HFF-Myc (cell line): ENCODE measurements around the gene METAP1D.

Source experiments
- DNase-seq: peaks from one replicate; pipeline ENCODE4 v3.0.0-alpha.2; 2011; ENCODE audit warnings: low read depth; ENCODE audit errors: extremely low read depth
- H3K4me3 ChIP-seq: replicated peaks from 2 replicates; pipeline ENCODE4 v1.5.1; 2011; ENCODE audit warnings: low read depth, mild to moderate bottlenecking, control low read depth, low read length
- TF ChIP-seq, protein P1 (sequence below): IDR thresholded peaks from 2 replicates; pipeline ENCODE4 v1.5.1; 2012; ENCODE audit warnings: mild to moderate bottlenecking, low read depth, low read length, control low read depth; ENCODE audit errors: missing control alignments

Gene METAP1D

DNA sequence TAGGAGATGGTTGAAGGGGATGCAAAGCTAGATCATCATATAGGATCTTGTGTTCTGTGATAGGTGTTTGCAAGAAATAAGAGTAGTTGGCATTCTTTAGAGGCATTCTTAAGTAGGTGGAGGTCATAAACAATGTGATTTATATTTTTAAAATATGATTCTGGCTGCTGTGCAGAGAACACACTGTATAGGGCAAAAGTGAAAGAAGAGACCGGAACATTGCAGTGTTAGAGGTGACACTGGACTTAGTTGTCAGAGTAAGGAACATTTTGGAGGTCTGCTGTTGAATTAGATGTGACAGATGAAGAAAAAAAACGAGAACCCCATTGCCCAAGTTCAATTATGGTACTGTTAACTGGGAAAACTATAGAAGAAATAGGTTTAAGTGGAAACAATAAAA, 39.8 kb upstream of the METAP1D start:
- H3K4me3 ChIP-seq = no peak overlapping the region
- TF ChIP-seq, protein P1, sequence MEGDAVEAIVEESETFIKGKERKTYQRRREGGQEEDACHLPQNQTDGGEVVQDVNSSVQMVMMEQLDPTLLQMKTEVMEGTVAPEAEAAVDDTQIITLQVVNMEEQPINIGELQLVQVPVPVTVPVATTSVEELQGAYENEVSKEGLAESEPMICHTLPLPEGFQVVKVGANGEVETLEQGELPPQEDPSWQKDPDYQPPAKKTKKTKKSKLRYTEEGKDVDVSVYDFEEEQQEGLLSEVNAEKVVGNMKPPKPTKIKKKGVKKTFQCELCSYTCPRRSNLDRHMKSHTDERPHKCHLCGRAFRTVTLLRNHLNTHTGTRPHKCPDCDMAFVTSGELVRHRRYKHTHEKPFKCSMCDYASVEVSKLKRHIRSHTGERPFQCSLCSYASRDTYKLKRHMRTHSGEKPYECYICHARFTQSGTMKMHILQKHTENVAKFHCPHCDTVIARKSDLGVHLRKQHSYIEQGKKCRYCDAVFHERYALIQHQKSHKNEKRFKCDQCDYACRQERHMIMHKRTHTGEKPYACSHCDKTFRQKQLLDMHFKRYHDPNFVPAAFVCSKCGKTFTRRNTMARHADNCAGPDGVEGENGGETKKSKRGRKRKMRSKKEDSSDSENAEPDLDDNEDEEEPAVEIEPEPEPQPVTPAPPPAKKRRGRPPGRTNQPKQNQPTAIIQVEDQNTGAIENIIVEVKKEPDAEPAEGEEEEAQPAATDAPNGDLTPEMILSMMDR = no peak
- no peak for DNase-seq

DNA sequence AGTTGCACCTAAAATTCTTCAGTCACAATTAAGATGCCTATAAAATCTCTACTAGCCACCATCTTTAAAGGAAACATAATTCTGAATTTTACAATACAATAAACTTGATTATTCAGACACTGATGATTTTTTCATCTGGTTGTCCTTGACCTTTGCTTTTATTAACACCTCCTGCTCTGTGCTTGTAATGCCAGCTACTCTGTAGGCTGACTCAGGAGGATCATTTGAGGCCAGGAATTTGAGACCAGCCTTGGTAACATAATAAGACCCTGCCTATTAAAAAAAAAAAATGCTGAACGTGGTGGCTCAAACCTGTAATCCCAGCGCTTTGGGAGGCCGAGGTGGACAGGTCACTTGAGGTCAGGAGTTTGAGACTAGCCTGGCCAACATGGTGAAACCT, 39.2 kb upstream of the METAP1D start:
- DNase-seq = no peak
- no peak overlapping the region for H3K4me3 ChIP-seq
- TF ChIP-seq, protein P1 = no peak

DNA sequence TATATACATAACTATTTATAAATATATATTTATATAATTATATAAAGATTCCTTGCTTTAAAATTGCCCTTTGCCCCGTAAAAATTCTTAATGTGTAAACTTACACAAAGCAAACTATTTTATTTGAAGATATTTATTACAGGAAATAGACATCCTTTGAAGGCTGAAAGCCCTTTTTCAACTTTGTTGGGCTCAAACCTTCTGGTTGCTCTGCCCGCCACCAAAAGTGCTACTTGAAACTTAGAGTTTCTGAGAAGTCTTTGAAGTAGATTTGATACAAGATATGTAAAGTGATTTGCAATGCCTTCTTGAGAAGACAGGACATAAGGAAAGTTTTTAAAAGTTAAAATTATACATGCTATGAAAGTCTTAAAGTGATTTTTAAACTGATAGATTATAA, 36.6 kb upstream of the METAP1D start:
- no peak for DNase-seq
- no peak overlapping the region for H3K4me3 ChIP-seq
- TF ChIP-seq, protein P1 = no peak

DNA sequence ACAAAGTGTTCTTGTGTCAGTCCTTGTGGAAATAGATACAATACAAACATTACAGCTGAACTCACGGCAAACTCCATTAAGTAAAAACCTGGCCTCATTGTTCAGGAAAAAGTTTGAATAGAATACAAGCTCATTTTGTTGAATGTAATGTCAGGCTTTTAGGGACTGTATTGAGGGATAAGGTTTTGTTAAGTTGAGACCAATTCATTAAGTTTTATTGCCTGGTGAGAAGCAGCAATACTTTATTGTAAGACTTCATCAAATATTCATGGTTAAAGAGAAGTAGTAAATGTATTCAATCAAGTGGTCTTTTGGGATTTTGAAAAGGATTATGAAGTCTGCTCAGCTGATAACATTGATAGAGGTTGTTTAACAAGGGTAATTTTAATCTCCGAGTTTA, 35.4 kb upstream of the METAP1D start:
- no peak overlapping the region for H3K4me3 ChIP-seq
- DNase-seq = no peak

DNA sequence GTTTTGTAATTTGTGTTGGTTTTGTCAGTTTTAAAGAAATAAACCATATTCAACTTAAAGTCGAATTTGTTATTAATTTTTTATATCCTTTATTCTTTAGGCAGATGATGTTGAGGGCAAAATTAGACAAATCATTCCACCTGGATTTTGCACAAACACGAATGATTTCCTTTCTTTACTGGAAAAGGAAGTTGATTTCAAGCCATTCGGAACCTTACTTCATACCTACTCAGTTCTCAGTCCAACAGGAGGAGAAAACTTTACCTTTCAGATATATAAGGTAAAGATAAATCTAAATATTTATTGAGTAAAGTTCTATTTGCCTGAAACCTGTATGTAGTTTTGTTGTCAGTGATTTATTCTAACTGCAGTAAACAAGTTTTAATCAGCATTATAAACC, 34.5 kb upstream of the METAP1D start:
- no peak for DNase-seq
- TF ChIP-seq, protein P1 = no peak
- no peak overlapping the region for H3K4me3 ChIP-seq

More for the DNA sequence above, 35.4 kb upstream of the METAP1D start:
- TF ChIP-seq, protein P1 = no peak

DNA sequence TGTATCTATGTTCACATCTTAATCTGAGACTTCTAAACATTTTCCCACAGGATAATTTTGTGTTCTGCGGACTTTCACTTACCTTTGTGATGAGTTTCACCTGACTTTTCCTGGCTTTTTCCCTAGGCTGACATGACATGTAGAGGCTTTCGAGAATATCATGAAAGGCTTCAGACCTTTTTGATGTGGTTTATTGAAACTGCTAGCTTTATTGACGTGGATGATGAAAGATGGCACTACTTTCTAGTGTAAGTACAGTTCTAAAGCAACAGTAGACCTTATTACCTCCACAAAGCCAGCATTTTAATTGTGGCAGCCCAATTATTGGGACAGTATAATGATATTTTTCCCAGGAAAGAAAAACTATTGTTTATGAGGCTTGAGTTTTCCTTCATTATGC, 34.1 kb upstream of the METAP1D start:
- DNase-seq = no peak
- TF ChIP-seq, protein P1 = no peak
- H3K4me3 ChIP-seq = no peak overlapping the region

DNA sequence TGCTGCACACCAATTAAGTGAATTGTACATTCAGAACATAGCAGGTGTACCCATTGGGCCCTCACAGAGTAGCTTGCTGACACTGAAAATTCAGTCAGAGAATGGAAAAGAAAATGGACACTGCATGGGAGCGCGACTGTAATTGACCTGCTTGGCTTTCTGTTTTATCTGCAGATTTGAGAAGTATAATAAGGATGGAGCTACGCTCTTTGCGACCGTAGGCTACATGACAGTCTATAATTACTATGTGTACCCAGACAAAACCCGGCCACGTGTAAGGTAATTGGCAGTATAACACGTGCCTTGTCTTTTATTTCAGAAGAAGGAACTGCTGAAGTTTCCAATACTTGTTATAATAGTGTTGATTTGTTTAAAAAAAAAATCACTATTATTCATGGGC, 33.5 kb upstream of the METAP1D start:
- TF ChIP-seq, protein P1 = no peak
- DNase-seq = no peak
- H3K4me3 ChIP-seq = no peak overlapping the region
